GM21619 (cell line): ENCODE measurements around the gene GOLPH3.
"Not testable (repeated sequence)": the region's sequence is repeated elsewhere in the genome, so short reads cannot be mapped to it uniquely, and the experiment has no call there.

ENCODE experiments used
- ATAC-seq: cut with Tn5 transposase; IDR thresholded peaks from one replicate; pipeline ENCODE4 v1.9.1; 2021; ENCODE audit not compliant: unreplicated experiment

The GOLPH3 gene

GRCh38 chr5:32100691-32101302, 73.3 kb downstream of the GOLPH3 start:
- ATAC-seq = no peak

- ATAC-seq = no peak
Measured at GRCh38 chr5:32100230-32100629, 73.9 kb downstream of the GOLPH3 start.

DNA sequence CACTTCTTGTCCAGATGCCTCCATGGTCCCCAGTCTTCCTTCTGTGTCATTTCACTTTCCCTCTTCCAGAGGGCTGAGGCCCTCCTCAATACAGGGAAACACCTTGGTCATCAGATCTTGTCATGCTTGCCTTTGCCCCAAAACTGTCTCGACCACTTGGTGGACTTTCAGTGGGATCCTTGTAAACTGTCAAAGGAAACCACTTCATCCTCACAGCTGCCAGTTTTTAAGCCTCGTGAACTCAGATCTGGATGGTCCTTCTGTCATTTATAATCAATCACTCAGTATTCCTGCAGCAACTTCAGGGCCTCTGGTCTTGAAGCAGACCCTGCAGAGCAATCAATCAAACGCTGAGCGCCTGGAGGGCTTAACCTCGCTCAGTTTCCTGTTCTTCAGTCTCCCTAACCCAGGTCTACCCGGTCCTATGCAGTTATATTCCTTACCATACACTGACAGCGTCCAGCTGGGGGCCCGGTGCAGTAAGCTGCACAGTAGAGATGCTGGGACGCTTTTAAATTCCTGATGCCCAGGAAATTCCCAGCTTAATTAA, 74.6 kb downstream of the GOLPH3 start:
- ATAC-seq = no peak

DNA sequence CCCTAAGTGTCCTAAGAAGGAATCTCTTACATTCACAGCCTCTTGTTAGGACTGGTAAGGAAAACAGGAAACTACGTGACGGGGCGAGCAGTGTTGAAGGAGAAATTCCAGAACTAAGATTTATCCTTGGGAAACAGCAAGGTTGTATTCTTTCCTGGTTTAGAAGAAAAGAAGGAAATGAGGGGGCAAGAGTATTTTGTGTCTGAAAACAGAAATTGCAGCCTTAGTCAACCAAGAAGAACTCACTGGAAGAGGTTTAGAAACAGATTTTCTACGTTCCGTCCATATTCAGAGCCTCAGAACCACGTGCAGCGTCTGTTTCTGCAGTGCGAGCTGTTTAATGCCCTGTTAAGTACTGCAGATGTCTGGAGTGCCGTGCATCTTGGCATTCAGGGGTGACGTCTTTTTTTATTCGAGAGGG, 75.2 kb downstream of the GOLPH3 start:
- no peak for ATAC-seq

GRCh38 chr5:32098291-32098690, 75.8 kb downstream of the GOLPH3 start:
- ATAC-seq = no peak

DNA sequence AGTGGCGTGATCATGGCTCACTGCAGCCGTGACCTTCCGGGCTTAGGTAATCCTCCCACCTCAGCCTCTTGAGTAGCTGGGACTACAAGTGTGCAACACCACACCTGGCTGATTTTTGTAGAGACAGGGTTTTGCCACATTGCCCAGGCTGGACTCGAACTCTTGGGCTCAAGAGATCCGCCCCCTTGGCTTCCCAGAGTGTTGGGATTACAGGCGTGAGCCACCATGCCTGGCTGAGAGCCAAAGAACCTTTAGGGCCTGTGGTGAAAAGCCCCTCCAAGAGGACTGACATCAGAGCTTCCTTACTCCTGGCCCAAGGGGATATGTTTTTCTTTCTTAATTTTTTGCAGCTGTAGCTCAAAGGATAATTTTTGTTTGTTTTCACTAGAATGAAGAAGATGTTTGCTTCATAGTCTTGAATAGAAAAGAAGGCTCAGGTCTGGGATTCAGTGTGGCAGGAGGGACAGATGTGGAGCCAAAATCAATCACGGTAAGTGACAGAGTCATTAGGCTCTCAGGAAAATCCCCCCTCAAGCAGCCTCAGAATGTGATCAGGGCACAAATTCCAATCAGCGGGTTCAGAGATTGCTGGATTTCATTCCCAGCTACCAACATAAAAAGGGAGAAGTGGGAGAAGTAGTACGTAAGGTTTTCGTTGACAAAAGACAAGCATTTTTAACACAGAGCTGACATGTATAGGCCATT, 77.1 kb downstream of the GOLPH3 start:
- ATAC-seq = no peak

- no peak for ATAC-seq
Measured at GRCh38 chr5:32095261-32095671, 78.9 kb downstream of the GOLPH3 start.

- no peak for ATAC-seq
Measured at GRCh38 chr5:32094691-32095090, 79.4 kb downstream of the GOLPH3 start.

DNA sequence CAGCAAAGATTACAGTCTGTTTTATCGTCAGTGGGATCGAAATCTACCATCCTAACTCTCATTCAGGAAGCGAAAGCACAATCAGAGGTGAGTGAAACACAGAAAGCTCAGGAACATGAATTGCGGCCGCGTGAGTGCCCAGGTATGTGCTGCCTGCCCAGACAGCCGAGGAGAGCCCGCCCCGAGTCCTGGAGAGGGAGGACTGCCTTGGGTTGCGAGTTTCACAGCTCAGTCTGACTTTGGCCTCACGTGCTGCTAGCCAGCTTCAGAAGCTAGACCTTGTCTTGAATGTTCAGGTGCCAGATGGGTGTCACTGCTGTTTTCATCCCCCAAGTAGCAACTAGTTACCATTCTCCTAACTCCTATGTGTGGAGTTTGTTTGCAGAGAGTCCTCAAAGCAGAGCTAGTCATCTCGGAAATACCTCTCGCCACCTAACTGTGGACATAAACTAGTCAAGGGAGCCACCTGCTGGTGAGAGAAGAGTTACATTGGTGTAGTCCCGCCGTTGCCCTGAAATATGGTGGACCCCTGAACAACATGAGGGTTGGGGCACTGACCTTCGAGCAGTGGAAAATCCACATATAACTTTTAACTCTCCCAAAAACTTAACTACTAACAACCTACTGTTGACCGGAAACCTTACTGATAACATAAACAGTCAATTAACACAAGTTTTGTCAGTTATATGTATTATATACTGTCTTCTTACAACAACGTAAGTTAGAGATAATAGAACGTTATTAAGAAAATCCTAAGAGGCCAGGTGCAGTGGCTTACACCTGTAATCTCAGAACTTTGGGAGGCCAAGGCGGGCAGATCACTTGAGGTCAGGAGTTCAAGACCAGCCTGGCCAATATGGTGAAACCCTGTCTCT, 80.9 kb downstream of the GOLPH3 start:
- ATAC-seq = peak; percentile 94

GRCh38 chr5:32090755-32091128, 83.4 kb downstream of the GOLPH3 start:
- ATAC-seq = no peak

DNA sequence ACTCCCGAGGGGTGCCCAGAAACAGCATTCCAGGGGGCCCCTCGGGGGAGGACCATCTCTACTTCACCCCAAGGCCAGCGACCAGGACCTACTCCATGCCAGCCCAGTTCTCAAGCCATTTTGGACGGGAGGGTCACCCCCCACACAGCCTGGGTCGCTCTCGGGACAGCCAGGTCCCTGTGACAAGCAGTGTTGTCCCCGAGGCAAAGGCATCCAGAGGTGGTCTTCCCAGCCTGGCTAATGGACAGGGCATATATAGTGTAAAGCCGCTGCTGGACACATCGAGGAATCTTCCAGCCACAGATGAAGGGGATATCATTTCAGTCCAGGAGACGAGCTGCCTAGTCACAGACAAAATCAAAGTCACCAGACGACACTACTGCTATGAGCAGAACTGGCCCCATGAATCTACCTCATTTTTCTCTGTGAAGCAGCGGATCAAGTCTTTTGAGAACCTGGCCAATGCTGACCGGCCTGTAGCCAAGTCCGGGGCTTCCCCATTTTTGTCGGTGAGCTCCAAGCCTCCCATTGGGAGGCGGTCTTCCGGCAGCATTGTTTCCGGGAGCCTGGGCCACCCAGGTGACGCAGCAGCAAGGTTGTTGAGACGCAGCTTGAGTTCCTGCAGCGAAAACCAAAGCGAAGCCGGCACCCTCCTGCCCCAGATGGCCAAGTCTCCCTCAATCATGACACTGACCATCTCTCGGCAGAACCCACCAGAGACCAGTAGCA, 83.9 kb downstream of the GOLPH3 start:
- ATAC-seq = no peak

- no peak for ATAC-seq
Measured at GRCh38 chr5:32089146-32090000, 84.7 kb downstream of the GOLPH3 start.

DNA sequence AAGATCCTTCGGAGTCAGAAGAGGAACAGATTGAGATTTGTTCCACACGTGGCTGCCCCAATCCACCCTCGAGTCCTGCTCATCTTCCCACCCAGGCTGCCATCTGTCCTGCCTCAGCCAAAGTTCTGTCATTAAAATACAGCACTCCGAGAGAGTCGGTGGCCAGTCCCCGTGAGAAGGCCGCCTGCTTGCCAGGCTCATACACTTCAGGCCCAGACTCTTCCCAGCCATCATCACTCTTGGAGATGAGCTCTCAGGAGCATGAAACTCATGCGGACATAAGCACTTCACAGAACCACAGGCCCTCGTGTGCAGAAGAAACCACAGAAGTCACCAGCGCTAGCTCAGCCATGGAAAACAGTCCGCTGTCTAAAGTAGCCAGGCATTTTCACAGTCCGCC, 85.9 kb downstream of the GOLPH3 start:
- ATAC-seq = no peak

DNA sequence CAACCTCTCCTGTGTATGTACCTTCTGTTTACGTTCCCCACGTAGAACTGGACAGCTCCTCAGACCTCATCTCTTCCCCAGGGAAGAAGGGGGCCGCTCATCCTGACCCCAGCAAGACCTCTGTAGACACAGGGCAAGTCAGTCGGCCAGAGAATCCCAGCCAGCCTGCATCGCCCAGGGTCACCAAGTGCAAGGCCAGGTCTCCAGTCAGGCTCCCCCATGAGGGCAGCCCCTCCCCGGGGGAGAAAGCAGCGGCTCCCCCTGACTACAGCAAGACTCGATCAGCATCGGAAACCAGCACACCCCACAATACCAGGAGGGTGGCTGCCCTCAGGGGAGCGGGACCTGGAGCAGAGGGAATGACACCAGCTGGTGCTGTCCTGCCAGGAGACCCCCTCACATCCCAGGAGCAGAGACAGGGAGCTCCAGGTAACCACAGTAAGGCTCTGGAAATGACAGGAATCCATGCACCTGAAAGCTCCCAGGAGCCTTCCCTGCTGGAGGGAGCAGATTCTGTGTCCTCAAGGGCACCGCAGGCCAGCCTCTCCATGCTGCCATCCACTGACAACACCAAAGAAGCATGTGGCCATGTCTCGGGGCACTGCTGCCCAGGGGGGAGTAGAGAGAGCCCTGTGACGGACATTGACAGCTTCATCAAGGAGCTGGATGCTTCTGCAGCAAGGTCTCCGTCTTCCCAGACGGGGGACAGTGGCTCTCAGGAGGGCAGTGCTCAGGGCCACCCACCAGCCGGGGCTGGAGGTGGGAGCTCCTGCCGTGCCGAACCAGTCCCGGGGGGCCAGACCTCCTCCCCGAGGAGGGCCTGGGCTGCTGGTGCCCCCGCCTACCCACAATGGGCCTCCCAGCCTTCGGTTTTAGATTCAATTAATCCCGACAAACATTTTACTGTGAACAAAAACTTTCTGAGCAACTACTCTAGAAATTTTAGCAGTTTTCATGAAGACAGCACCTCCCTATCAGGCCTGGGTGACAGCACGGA, 86.7 kb downstream of the GOLPH3 start:
- ATAC-seq = no peak

DNA sequence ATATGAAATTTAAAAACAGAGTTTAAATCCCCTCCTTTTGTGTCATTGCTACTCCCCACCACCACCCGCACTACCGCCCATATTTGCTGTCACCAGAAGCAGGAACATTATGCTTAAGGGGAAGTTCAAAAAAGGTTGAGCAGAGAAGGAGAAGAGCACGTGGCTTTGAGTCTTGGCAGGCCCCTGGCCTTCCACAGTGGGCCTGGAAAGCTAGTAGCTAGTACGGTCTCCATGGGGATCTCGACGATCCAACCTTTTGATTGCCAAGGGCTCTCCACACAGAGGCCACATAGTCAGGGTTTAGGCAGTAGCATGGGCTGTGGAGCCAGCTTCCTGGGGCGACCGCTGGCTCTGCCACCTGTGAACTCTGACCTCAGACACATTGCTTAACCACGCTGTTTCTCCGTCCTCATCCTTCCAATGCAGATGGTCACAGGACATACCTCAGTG, 90.1 kb downstream of the GOLPH3 start:
- no peak for ATAC-seq

DNA sequence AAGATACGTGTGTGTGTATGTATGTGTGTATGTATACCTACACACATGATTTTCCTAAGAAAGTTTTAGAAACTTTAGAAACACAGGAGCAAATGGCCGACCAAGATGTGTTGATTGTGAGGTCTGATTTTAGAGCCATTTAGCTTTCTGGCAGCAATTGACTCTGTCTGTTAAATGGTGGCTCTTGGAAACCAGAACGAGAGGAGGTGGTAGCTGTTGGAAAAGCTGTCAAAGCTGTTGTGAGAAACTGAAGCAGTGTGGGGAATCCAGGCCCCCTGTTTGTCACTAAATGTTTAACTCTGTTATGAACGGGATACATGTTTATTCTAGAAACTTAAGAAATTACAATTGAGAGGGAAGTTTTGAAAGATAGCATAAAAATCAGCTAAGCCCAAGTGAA, 91.4 kb downstream of the GOLPH3 start:
- no peak for ATAC-seq

- ATAC-seq = not testable (repeated sequence)
Measured at GRCh38 chr5:32080565-32080964, 93.6 kb downstream of the GOLPH3 start.

- not testable (repeated sequence) for ATAC-seq
Measured at GRCh38 chr5:32078855-32079254, 95.3 kb downstream of the GOLPH3 start.
